ENCODE measurements around the gene LYAR. TPM values are rescaled to one million over a fixed set of nuclear protein-coding genes. Genes with fewer than 3 reads are reported as not detected.

The LYAR gene
- total RNA-seq, 2 donors from 2014 or later, result 7.3 to 20.7 TPM

DNA sequence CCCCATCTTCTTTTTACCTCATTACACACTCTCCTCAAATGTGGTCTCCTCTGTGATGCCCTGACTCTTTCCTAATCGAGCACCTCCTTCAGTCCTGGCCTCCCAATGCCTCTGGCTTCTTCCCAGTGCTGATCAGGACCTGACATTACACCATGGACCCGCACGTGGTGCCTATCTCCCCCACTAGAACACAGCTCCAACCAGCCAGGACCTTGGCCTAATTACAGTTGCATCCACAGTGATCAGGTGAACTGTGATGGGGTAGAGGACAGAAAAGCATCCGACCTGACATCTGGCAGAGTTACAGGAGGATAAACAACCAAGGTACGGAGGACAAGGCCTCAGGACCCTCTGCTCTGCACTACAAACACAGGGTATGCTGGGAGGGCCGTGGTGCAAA, 12.4 kb downstream of the LYAR start:
- TF ChIP-seq, protein P1, sequence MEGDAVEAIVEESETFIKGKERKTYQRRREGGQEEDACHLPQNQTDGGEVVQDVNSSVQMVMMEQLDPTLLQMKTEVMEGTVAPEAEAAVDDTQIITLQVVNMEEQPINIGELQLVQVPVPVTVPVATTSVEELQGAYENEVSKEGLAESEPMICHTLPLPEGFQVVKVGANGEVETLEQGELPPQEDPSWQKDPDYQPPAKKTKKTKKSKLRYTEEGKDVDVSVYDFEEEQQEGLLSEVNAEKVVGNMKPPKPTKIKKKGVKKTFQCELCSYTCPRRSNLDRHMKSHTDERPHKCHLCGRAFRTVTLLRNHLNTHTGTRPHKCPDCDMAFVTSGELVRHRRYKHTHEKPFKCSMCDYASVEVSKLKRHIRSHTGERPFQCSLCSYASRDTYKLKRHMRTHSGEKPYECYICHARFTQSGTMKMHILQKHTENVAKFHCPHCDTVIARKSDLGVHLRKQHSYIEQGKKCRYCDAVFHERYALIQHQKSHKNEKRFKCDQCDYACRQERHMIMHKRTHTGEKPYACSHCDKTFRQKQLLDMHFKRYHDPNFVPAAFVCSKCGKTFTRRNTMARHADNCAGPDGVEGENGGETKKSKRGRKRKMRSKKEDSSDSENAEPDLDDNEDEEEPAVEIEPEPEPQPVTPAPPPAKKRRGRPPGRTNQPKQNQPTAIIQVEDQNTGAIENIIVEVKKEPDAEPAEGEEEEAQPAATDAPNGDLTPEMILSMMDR (IDR thresholded peaks at IDR 0.05), result no peak
- DNase-seq (ENCODE audit: low spot score) (no peak), ATAC-seq (ENCODE audit: insufficient number of reproducible peaks, low FRiP score, low read depth) (no peak)
- no peaks in the 10 kb centered on the region for H3K9me3 ChIP-seq
- no peak overlapping the region for H3K4me3 ChIP-seq
- no peak overlapping the region for H3K27ac ChIP-seq
- peaks cover 51% of the 10 kb centered on the region for H3K36me3 ChIP-seq
- no peaks in the 10 kb centered on the region for H3K27me3 ChIP-seq (replicated peaks; ENCODE audit: insufficient read depth)
- H3K4me1 ChIP-seq (ENCODE audit: control insufficient read depth in 1 of 2, low read depth in 2 of 2), result no peaks in the 10 kb centered on the region

DNA sequence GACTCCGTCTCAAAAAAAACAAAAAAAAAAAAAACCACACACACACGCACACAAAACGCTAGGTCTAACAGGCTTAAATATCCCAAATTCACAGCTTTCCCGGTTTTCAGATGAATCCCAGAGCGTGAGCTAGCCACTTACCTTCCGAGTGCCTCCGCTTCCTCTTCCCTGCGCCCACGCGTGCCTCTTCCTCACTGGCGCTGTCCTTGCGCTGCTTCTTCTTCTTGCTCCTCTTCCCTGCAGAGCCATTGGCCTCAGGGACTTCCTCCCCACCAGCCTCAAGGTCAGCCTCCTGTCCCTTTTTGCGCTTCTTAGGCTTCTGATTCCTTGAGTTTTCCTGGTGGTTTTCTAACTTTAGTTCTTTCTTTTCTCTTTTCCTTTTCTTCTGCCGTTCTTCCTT, 15.7 kb downstream of the LYAR start:
- Histone ChIP-seq H3K27me3 (replicated peaks; ENCODE audit: insufficient read depth) (no peaks in the 10 kb centered on the region), H3K36me3 (peaks cover 32% of the 10 kb centered on the region), H3K9me3 (no peaks in the 10 kb centered on the region), H3K4me1 (ENCODE audit: control insufficient read depth in 1 of 2, low read depth in 2 of 2) (no peaks in the 10 kb centered on the region), H3K27ac (no peak overlapping the region), H3K4me3 (no peak overlapping the region)
- ATAC-seq (ENCODE audit: insufficient number of reproducible peaks, low FRiP score, low read depth), result no peak
- DNase-seq (ENCODE audit: low spot score), result no peak
- TF ChIP-seq, protein P1 (IDR thresholded peaks at IDR 0.05), result no peak

DNA sequence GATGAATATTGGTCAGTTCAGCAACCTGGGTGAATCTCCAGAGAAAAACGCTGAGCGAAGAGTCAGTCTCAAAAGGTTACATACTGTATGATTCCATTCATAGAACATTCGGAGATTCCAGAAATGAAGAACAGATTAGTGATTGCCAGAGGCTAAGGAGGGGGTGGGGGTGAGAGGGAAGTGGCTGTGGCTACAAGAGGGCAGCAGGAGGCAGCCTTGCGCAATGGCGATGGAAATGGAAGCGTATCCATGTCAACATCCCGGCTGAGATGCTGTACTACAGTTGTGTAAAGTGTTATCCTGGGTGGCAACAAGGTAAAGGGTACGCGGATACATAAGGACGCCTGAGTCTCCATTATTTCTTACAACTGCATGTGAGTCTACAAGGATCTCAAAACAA, 18.0 kb downstream of the LYAR start:
- ATAC-seq (ENCODE audit: insufficient number of reproducible peaks, low FRiP score, low read depth) (no peak), DNase-seq (ENCODE audit: low spot score) (no peak)
- Histone ChIP-seq H3K36me3 (peaks cover 17% of the 10 kb centered on the region), H3K27me3 (replicated peaks; ENCODE audit: insufficient read depth) (no peaks in the 10 kb centered on the region), H3K4me1 (ENCODE audit: control insufficient read depth in 1 of 2, low read depth in 2 of 2) (no peaks in the 10 kb centered on the region), H3K27ac (no peak overlapping the region), H3K4me3 (no peak overlapping the region), H3K9me3 (no peaks in the 10 kb centered on the region)
- TF ChIP-seq, protein P1 (IDR thresholded peaks at IDR 0.05), result no peak

DNA sequence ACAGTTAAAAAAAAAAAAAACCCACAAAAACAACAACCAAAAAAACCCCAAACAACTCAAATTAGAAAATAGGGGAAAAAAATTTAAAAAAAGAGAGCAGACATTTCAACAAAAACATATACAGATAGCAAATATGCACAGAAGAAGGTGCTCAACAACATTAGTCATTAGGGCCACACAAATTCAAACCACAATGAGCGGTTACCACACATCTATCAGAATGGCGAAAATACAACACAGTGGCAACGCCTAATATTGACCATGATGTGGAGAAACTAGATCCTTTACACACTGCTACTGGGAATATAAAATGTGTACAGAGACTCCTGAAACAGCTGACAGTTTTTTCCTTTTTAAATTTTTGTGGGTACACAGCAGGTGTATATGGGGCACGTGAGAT, 19.4 kb downstream of the LYAR start:
- Histone ChIP-seq H3K9me3 (no peaks in the 10 kb centered on the region), H3K27me3 (replicated peaks; ENCODE audit: insufficient read depth) (no peaks in the 10 kb centered on the region), H3K4me3 (no peak overlapping the region), H3K36me3 (peaks cover 11% of the 10 kb centered on the region), H3K27ac (no peak overlapping the region), H3K4me1 (ENCODE audit: control insufficient read depth in 1 of 2, low read depth in 2 of 2) (no peaks in the 10 kb centered on the region)
- TF ChIP-seq, protein P1 (IDR thresholded peaks at IDR 0.05), result no peak
- DNase-seq (ENCODE audit: low spot score), result no peak
- no peak for ATAC-seq (ENCODE audit: insufficient number of reproducible peaks, low FRiP score, low read depth)

DNA sequence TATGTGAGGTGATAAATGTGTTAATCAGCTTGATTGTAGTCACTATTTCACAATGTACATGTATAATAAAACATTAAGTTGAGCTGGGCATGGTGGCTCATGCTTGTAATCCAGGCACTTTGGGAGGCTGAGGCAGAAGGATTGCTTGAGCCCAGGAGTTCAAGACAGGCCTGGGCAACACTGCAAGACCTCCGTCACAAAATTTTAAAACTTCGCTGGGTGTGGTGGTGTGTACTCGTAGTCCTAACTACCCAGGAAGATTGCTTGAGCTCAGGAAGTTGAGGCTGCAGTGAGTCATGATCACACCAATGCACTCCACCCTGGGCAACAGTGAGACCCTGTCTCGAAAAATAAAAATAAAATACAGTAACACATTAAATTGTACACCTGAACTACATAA, 20.1 kb downstream of the LYAR start:
- H3K27ac ChIP-seq, result no peak overlapping the region
- DNase-seq (ENCODE audit: low spot score) (no peak), ATAC-seq (ENCODE audit: insufficient number of reproducible peaks, low FRiP score, low read depth) (no peak)
- no peaks in the 10 kb centered on the region for H3K27me3 ChIP-seq (replicated peaks; ENCODE audit: insufficient read depth)
- TF ChIP-seq, protein P1 (IDR thresholded peaks at IDR 0.05), result no peak
- H3K36me3 ChIP-seq, result peaks cover 7% of the 10 kb centered on the region
- no peaks in the 10 kb centered on the region for H3K4me1 ChIP-seq (ENCODE audit: control insufficient read depth in 1 of 2, low read depth in 2 of 2)
- H3K9me3 ChIP-seq, result no peaks in the 10 kb centered on the region
- no peak overlapping the region for H3K4me3 ChIP-seq

Data from thoracic aorta (tissue), 2 donors.